Stimulated activated CD8-positive, alpha-beta memory T cell treated with anti-CD3 and anti-CD28 coated beads, Interleukin-4, amount 100 ng/mL, for 48 hours (primary cell): ENCODE measurements around the gene LYSET.
"Not testable (repeated sequence)": the region's sequence is repeated elsewhere in the genome, so short reads cannot be mapped to it uniquely, and the experiment has no call there.

Source experiments
- DNase-seq: peaks from one replicate; pipeline ENCODE4 v3.0.0-alpha.2; 2020

Gene LYSET

GRCh38 chr14:93230539-93230938 lies 45.4 kb downstream of the LYSET start:
- DNase-seq, result no peak

GRCh38 chr14:93231129-93231979 lies 46.2 kb downstream of the LYSET start:
- no peak for DNase-seq

GRCh38 chr14:93232159-93232558 lies 47.0 kb downstream of the LYSET start:
- DNase-seq, result no peak

- DNase-seq, result not testable (repeated sequence)
These were observed 48.0 kb downstream of the LYSET start for GRCh38 chr14:93233078-93233477.

GRCh38 chr14:93234798-93235197 lies 49.7 kb downstream of the LYSET start:
- DNase-seq, result no peak
